ENCODE results near the gene ATF4. TPM values are rescaled to one million over a fixed set of nuclear protein-coding genes. Genes with fewer than 3 reads are reported as not detected.
A peak's percentile ranks its signal among the peaks of the same experiment; 100 is the strongest.

The ATF4 gene
- total and polyA plus RNA-seq, 2 of the 13 experiments (the other 11 are each of a cell fraction or from before 2014, with no cell fraction given): 486 to 1,297 TPM

- TF ChIP-seq THRA (CRISPR knock-in tag; IDR thresholded peaks at IDR 0.05; ENCODE audit: borderline replicate concordance) (no peak), ZFYVE20 (CRISPR knock-in tag; IDR thresholded peaks at IDR 0.05; ENCODE audit: borderline replicate concordance, low read depth) (no peak), ZNF776 (CRISPR knock-in tag; IDR thresholded peaks at IDR 0.05) (no peak), ZNF7 (CRISPR knock-in tag; IDR thresholded peaks at IDR 0.05) (no peak), MYPOP (CRISPR knock-in tag; IDR thresholded peaks at IDR 0.05) (0 out of 2 replicates have a peak, but pooled peaks have one; percentile 20), ATF7-NPFF (CRISPR knock-in tag; IDR thresholded peaks at IDR 0.05; ENCODE audit: low read depth) (no peak; the same call in 1 of the 2 replicates), FOXM1 (CRISPR knock-in tag; IDR thresholded peaks at IDR 0.05) (no peak), NFYC (CRISPR knock-in tag; IDR thresholded peaks at IDR 0.05) (no peak), ZNF142 (CRISPR knock-in tag; IDR thresholded peaks at IDR 0.05) (0 out of 2 replicates have a peak, but pooled peaks have one; percentile 5), ZNF414 (CRISPR knock-in tag; IDR thresholded peaks at IDR 0.05) (peak; percentile 39; the same call in 1 of the 2 replicates), POLR2G (IDR thresholded peaks at IDR 0.05; ENCODE audit: low read depth, low read length) (peak; percentile 85; the same call in 1 of the 2 replicates), ZNF703 (CRISPR knock-in tag; IDR thresholded peaks at IDR 0.05; ENCODE audit: borderline replicate concordance) (no peak), CREM (IDR thresholded peaks at IDR 0.05) (no peak), CREM (CRISPR knock-in tag; IDR thresholded peaks at IDR 0.05) (no peak), MBD4 (IDR thresholded peaks at IDR 0.05; ENCODE audit: borderline replicate concordance, low read length) (peak; percentile 78; the same call in 1 of the 2 replicates), ZSCAN22 (CRISPR knock-in tag; IDR thresholded peaks at IDR 0.05) (0 out of 2 replicates have a peak, but pooled peaks have one; percentile 42), AHR (CRISPR knock-in tag; IDR thresholded peaks at IDR 0.05) (no peak), ZBTB8A (CRISPR knock-in tag; IDR thresholded peaks at IDR 0.05; ENCODE audit: borderline replicate concordance, low read depth) (0 out of 2 replicates have a peak, but pooled peaks have one; percentile 50)
These were observed 2.4 kb downstream of the ATF4 start (continued) for GRCh38 chr22:39522567-39523300.

Data from HepG2 (cell line).